HG03432 (cell line): ENCODE data around the gene DMWD.
"Not testable (repeated sequence)": the region's sequence is repeated elsewhere in the genome, so short reads cannot be mapped to it uniquely, and the experiment has no call there.

ENCODE experiments used
- ATAC-seq: cut with Tn5 transposase; IDR thresholded peaks from one replicate; pipeline ENCODE4 v1.9.1; 2021; ENCODE audit warnings: mild to moderate bottlenecking, moderate library complexity; ENCODE audit not compliant: unreplicated experiment

The DMWD gene

DNA sequence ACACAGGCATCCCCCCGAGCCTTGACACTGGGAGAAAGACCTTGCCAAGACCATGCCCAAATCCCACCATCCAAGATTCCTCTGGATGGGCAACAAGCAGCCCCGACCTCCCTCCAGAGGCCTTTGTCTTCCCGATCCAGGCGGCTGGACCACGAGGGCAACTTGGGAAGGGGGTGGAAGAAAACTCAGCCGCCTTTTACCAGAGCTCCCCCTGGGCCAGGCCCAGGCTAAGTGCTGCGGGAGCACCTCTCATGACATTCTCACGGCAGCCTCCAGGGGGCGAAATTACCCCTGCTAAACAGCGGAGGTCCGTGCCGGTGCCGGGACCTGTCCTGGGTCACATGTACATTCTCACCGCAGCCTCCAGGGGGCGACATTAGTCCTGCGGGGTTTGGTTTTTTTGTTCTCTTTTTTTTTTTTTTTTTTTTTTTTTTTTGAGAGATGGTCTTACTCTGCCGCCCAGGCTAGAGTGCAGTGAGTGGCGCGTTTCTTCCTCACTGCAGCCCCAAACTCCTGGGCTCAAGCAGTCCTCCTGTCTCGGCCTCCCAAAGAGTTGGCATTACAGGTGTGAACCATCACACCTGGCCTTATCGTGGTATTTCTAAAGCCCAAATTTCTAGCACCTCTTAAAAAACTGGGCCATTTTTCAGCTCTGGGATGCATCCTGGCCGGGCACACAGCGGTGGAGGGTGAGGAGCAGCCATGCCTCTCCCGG is 24.5 kb upstream of the DMWD start:
- peak; percentile 84 for ATAC-seq

DNA sequence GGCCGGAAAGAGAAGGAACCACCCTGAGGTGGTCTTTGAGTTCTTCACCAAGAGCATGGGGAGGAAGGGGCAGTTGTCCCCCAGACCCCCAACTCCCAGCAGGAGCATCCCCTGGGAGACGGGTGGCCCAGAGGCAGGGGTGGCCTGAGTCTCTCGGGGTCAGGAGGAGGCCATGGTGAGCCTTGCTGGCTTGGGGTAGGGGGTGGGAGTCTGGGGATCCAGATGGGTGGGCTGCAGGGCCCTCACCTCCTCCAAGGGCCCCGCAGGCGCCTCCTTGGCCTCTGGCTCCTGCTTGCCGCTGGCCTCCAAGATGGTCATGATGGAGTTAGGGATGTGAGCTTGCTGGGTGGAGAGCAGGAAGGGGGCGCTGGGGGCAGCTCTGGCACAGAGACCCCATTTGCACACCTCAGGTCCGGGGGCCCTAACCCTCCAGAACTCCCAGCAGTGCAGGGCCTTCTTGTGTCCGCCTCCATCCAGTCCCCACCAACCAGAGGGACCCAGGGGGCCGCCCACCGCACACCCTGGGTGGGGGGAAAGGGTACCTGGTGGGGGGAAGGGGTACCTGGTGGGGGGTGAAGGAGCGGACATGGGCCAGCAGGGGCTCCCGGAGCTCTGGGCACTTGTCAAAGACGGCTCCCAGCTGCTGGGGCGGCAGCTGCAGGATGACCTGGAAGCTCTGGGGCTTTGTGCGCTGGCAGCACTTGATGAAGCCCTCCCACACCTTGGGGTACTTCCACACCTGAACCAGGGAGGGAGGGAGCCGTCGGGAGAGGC is 23.8 kb upstream of the DMWD start:
- no peak for ATAC-seq

DNA sequence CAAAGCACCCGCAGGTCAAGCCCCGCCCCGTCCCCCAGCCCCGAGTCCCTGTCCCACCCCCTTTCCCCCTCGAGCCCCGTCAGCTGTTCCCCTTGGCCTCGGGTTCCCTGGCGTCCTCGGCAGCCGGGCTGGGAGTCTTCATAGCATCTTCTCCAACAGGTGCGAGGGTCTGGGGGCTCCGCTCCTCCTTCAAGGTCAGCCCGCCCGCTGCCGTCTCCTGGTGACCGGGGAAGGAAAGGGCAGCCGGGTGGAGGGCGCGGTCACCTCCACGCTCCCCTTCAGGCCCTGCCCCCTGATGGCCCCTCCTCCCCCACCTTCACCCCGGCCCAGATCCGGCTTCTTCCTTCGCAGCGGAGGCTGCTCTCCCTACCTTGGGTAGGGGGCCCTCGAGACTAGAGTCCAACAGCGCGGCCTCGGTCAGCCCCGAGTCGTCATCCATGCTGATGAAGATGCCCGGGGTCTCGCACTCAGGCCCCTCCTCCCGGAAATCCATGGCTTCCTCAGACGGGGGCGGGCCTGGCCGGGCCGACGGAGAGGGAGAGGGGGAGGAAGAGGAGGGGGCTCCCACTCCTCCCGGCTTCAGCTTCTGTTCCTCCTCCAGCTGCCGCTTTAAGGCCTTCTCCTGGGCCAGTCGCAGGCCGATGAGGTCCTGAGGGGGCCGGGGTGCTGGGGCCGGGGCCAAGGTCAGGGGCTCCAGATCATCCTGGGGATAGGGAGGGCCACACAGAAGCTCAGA is 23.0 kb upstream of the DMWD start:
- no peak for ATAC-seq

DNA sequence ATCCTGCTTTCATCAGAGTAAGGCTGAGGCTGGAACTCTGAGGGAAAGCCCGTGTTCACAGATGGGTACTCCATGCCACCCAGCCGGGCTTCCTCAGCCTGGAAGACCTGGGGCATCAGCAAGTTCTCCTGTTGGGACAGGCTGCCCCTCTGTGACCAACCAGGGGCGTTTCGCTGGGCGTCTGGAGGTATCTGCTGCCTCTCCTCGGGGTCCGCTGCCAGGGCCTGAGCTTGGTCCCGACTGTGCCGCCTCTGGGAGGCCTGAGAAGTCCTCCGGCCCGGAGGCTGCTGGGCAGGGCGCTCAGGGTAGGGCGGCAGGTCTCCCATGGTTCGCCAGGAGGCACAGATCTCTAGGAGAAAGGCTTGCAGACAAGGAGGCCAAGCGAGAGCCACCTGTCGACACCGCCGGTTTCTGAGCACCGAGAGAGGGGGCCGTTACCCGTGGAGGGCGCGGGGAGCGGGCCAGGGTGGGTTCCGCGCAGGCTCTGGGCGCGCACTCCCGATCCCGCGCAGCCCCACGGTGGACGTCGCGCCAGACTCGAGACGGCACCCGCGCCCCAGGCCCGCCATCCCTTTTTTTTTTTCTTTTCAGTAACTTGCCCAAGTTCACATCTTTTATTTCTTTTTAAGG is 22.3 kb upstream of the DMWD start, which contains the start of gene RSPH6A:
RSPH6A (minus strand) TSS at position 458 of the 630 bp plus-strand sequence; CDS start at position 326, 132 bp downstream.
- no peak for ATAC-seq

DNA sequence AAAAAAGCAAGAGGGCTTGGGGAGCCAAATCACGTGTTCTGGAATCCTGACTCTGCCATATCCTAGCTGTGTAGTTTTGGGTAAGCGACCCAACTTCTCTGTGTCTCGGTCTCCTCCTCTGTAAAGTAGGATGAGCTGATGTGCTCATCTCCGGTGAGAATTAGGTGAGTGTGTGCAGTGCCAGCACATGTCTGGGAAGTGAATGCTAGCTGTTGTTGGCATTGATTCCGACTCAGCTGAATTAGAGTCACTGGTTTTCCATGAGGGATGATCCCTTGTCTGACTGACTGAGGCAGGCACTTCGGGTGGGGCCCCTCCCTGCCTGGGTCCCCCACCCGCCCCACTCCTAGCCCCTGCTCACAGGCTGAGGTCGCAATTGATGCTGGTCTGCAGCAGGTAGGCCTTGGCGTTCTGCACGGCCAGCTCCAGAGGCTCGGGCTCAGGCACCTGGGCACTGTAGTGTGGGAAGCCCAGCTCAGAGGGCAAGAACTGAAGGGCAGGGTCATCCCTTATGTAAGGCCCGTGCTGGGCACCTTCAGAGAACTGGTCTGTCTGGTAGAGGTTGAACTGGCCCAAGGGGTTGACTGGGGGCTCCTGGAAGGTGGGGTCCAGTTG is 21.6 kb upstream of the DMWD start:
- no peak for ATAC-seq

DNA sequence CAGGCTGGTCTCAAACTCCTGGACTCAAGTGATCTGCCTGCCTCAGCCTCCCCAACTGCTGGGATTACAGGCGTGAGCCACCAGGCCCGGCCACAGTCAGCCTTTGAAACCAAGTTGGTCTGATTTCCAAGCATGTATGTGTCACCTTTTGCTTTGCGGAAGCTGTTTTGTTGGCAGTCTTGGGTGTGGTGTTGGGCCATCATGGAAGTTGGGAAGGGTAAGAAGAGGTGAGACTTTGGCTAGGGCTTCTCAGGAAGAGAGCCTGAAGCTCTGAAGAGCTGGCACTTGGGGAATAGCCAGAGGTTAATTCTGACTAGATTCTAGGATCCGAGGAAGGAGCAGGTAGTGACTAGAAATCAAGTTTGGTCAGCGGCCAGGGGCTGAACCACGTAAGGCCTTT is 19.7 kb upstream of the DMWD start:
- ATAC-seq: no peak

DNA sequence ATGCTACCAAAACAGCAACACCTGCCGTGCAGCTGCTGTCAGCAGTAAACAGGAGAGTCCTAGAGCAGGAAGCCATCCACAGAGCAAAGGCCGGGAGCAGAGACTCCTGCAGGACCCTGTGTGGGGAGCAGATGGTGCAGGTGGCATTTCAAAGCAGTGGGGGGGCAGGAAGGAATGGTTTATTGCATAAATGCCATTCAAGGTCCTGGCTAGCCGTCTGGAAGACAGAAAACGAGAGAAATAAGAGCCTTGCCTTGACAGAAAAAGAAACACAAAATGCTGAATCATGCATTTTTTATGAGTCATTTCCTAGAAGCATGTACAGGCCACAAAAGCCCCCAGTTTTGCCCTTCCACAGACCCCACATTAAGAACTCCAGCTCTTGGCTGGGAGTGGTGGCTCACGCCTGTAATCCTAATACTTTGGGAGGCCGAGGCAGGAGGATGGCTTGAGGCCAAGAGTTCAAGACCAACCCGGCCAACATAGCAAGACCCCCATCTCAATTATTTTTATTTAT is 17.1 kb upstream of the DMWD start:
- ATAC-seq: no peak

DNA sequence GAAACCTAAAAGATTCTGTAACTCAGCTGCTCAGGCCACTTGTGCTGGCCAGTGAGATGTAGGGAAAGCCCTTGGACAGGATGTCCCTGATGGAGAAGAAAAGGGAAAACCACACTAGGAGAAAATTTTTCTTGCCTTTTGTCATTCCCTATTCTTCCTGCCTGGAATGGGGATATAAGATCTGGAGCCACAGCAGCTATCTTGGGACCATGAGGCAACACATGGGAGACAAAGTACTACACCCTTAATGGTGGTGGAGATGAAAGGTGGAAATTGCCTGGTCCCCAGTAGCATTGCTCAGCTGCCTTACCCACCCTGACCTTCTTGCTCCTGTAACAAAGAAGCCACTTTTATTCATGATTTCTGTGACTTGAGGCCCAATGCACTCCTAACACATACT is 13.1 kb upstream of the DMWD start:
- no peak for ATAC-seq

DNA sequence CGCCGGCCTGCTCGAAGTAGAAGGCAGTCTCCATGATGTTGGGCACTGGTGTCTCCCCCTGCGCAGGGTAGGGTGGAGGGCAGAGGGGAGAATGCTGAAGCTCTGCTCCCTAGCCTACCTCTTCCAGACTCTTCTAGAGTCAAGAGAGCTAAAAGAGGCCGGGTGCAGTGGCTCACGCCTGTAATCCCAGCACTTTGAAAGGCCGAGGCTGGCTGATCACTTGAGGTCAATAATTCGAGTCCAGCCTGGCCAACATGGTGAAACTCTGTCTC is 12.2 kb upstream of the DMWD start:
- ATAC-seq: no peak

DNA sequence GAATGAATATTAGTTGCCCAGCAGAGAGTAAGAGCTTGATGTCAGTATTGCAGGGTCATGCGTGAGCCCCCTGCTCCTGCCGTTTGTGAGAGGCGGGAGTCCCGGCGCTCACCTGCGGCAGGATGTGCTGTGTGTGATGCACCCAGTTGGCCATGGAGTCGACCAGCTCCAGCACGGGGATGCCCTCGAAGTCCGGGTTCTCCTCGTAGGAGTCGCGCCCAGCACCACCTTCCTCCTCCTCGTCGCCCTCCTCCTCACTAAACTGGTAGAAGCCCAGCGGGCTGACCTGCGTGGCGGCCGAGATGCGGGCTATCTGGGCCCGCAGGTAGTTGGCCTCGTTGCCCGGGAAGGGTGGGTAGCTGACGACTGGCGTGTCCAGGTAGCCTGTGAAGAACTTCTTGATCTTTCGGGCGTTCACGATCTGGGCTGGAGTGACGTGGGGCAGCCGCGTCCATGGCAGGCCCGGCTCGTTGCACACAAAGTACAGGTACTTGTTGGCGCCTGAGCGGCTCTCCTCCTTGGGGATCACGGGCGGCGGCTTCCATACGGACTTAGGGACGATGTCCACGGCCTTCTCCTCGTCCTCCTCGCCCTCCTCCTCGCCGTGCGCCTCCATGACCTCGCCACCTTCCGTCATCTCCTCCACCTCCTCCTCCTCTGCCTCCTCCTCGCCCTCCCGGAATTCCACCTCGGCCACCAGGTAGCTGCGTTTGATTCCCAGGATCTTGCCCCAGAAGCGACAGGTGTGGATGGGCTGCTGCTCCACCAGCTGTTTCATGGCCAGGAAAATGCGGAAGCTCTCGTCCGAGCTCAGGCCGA is 11.7 kb upstream of the DMWD start:
- ATAC-seq: no peak

DNA sequence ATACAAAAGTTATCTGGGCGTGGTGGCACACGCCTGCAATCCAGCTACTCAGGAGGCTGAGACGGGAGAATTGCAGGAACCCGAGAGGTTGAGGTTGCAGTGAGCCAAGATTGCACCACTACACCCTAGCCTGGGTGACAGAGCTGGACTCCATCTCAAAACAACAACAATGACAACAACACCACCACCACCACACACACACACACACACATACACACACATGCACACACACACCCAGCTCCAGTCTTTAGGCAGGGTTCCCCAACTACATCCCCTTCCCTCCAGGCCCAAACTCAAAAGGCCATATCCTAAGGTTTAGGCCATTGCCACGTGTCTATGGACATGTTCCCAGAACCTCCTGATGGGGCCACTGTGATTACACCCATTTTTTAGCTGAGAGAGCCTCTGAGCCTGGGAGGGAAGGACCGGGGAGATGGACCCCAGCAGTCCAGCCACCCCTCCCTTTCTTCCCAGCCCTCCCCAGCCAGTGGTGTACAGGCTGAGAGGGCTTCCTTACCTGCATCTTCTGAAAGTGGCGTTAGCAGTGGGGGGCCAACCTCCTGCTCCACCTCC is 9.0 kb upstream of the DMWD start:
- ATAC-seq: no peak

DNA sequence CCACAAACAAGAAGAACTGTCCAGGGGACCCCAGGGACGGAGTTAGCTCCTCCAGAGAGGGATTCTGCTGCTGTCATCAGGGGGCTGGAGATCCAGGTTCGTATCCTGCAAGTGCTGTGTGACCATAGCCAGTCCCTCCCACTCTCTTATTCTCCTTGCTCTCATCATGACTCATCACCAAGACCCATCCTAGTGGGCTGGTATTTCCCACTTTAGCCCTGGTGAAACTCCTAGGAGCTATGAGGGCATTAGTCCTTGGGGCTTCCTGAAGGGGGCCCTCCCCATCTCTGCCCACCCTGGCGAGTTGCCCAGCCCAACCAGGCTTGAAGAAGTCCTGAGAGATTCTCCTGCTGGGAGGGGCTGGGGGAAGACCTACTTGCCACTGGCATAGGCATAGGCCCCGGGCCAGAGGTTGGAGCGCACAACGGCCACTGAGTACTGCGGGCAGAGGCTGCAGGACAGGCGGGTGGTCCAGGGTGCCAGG is 7.5 kb upstream of the DMWD start:
- ATAC-seq: no peak

DNA sequence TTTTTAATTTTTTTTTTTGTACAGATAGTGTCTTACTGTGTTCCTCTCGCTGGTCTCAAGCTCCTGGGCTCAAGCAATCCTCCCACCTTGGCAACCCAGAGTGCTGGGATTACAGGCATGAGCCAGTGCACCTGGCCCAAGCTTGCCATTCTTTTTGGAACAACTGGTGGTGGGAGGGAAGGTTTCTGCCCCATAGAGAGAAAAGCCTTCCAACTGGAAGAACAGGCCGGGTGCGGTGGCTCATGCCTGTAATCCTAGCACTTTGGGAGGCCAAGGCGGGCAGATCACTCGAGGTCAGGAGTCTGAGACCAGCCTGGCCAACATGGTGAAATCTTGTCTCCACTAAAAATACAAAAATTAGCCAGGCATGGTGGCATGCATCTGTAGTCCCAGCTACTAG is 6.9 kb upstream of the DMWD start:
- ATAC-seq: not testable (repeated sequence)

DNA sequence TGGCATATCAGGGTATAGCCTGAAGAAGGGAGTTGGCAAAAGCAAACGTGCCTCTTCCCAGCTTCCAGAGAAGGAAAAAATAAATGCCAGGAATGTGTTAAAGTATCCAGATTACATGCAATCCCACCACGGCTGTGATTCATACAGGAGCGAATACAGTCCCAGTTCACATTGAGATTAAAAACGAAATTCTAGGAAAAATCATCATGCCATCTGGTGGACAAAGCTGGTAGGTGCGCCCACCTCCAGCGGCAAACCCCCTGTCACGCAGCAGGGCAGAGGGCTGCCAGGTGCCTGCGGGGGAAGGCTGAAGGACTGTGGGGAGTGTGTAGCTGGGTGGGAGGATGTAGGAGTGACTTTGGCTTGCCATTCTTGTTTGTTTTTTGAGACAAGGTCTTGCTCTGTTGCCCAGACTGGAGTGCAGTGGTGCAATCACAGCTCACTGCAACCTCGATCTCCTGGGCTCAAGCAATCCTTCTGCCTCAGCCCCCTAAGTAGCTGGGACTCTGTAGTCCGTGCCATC is 6.4 kb upstream of the DMWD start:
- ATAC-seq: no peak

DNA sequence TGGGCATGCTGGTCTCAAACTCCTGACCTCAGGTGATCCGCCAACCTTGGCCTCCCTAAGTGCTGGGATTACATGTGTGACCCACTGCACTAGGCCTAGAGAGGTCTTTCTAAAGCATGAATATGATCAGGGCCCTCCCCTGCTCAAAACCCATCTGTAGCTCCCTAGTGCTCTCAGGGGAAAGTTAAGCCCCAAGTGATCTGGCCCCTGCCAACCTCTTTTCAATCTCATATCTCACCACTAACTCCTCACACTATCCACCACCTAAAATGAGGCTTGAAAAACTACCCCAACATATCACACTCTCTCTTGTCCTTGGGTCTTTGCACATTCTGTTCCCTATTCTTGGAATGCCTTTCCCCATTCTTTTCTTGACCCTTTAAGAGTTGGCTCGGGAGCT is 2.0 kb upstream of the DMWD start:
- no peak for ATAC-seq

DNA sequence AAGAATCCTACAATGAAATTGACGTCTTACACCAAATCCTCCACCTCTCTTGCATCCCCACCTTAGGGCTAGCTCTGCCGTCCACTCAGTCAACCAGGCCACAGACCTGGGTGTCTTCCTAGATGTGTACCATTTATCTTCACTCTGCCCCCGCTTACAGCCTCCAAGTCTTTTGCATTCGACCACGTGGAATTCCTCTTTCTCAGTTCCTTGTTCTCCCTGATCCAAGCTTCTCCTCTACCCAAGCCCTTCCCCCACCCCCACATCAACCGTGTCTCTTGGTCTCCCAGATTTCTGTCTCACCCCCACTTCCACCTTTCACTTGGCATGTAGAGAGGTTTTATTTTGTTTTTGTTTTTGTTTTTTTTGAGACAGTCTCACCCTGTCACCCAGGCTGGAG is 1.2 kb upstream of the DMWD start:
- no peak for ATAC-seq

DNA sequence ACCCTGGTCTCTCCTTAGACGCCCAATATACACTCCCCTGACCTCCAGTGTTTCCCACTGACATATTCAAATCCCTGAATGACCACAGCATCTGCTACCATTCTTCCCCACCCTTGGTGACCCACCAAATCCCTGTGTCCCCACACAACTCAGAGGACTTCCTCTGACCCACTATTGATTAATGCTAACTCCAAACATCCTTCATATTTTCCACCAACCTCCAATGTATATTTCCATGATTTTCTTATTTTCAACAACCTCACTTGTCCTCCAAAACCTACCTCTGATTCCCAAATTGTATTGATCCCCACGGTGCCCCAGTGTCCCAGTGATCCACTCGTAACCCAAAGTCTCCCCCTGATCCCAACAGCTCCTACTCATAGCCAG is 526 bp upstream of the DMWD start:
- no peak for ATAC-seq

DNA sequence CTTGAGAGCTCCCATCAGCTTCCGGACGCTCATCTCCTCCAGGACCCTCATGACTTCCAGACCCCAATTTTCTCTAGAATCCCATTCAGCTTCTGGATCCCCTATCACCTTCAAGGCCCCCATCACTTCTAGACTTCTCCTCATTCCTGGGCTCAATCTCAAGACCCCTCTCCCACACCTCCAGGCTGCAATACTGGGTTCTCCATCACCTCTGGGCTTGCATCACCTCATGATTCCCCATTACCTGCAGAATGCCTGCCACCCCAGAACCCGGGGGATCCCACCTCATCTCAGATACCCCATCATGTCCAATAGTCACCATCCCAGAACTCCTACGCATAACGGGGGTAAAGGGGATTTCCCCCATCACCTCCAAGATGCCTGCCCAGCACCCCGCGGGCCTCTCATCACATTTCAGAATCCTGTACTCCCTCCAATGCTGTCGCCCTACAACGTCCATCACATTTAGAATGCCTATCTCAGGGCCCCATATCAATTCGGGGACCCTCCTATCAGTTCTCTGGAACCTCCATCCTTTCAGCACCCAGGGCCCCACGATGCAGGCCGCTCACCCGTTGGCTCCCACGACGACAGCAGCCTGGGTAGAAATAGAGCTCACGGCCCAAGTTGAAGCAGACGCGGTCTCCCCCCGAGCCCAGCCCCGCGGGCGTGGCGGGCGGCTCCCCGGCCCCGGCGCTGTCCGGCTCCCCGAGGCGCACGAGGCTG is 738 bp downstream of the DMWD start:
- peak; percentile 29 for ATAC-seq

DNA sequence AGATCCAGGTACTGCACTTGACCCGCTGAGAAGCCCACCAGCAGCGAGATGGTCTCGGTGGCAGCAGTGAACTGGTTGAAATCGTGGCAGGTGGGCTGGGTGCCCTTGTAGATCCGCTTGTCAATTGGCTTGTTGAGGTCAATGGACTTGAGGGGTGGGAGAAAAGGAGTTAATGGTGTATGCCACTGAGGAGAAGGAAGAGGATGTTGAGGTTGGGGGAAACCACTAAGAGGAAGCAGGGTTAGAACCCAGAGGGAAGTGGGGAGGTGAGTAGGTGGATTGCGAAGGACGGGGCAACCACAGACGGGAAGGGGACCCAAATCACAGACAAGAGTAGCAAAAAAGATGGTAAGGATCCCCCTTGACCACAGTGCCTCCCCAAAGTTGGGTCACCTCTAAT is 1.7 kb downstream of the DMWD start:
- no peak for ATAC-seq
